Daoy (cell line): Measurements from ENCODE around the gene LILRB1. TPM values are rescaled to one million over a fixed set of nuclear protein-coding genes. Genes with fewer than 3 reads are reported as not detected.
A peak's percentile ranks its signal among the peaks of the same experiment; 100 is the strongest.
"Not testable (repeated sequence)": the region's sequence is repeated elsewhere in the genome, so short reads cannot be mapped to it uniquely, and the experiment has no call there.

ENCODE experiments used
- DNase-seq: peaks from one replicate; pipeline ENCODE4 v3.0.0-alpha.2; 2015; ENCODE audit warnings: low read depth
- total RNA-seq: library from RNA; depleted of rRNA; stranded (reverse); fragments of >200 nt; shearing (Covaris generic); gene quantifications from 2 replicates; pipeline ENCODE4 v1.2.3, GENCODE V29; 2014; rRNA removed

Gene LILRB1
- total RNA-seq = not detected in 2 replicates

GRCh38 chr19:54630262-54630661 is at the start of gene LILRB1:
TSS of gene LILRB1 (plus strand) at chr19:54630484. CDS start at chr19:54631074, 590 bp downstream.
- DNase-seq = not testable (repeated sequence)

GRCh38 chr19:54586397-54586796 is 43.9 kb upstream of the LILRB1 start:
- no peak for DNase-seq

GRCh38 chr19:54587026-54587425 is 43.3 kb upstream of the LILRB1 start:
- no peak for DNase-seq

GRCh38 chr19:54593445-54593844 is 36.8 kb upstream of the LILRB1 start, which contains the start of gene LILRA1:
TSS of gene LILRA1 (plus strand) at chr19:54593632. CDS start at chr19:54594245, 613 bp downstream.
- DNase-seq = not testable (repeated sequence)

GRCh38 chr19:54593931-54594626 is 36.2 kb upstream of the LILRB1 start:
- DNase-seq = not testable (repeated sequence)

GRCh38 chr19:54594737-54595136 is 35.5 kb upstream of the LILRB1 start:
- DNase-seq = no peak

- DNase-seq = not testable (repeated sequence)
Observed at GRCh38 chr19:54595680-54596436, 34.4 kb upstream of the LILRB1 start.

GRCh38 chr19:54600212-54600611 is 30.1 kb upstream of the LILRB1 start:
- no peak for DNase-seq

- DNase-seq = no peak
Observed at GRCh38 chr19:54606230-54606629, 24.1 kb upstream of the LILRB1 start.

GRCh38 chr19:54606891-54607784 is 23.1 kb upstream of the LILRB1 start:
- DNase-seq = peak; percentile 16

- DNase-seq = no peak
Observed at GRCh38 chr19:54607785-54608150, 22.5 kb upstream of the LILRB1 start.

- no peak for DNase-seq
Observed at GRCh38 chr19:54608205-54608604, 22.1 kb upstream of the LILRB1 start.

- DNase-seq = no peak
Observed at GRCh38 chr19:54608792-54609191, 21.5 kb upstream of the LILRB1 start.

- DNase-seq = no peak
Observed at GRCh38 chr19:54609356-54609791, 20.9 kb upstream of the LILRB1 start.

- no peak for DNase-seq
Observed at GRCh38 chr19:54612428-54612827, 17.9 kb upstream of the LILRB1 start.

GRCh38 chr19:54614726-54615125 is 15.6 kb upstream of the LILRB1 start:
- no peak for DNase-seq

- DNase-seq = no peak
Observed at GRCh38 chr19:54616057-54616456, 14.2 kb upstream of the LILRB1 start.

- no peak for DNase-seq
Observed at GRCh38 chr19:54616821-54617560, 13.3 kb upstream of the LILRB1 start.

GRCh38 chr19:54620464-54620863 is 9.8 kb upstream of the LILRB1 start:
- no peak for DNase-seq

GRCh38 chr19:54622431-54622830 is 7.9 kb upstream of the LILRB1 start:
- no peak for DNase-seq

GRCh38 chr19:54624234-54624633 is 6.0 kb upstream of the LILRB1 start:
- DNase-seq = not testable (repeated sequence)
